Cerebellar cortex (tissue), 1 donor: ENCODE measurements around the gene SCRT2.
"Not testable (repeated sequence)": the region's sequence is repeated elsewhere in the genome, so short reads cannot be mapped to it uniquely, and the experiment has no call there.

Source experiments
- DNase-seq: peaks from one replicate; pipeline ENCODE4 v3.0.0-alpha.2; 2015; ENCODE audit warnings: low spot score

The SCRT2 gene

GRCh38 chr20:675453-676314 is at the start of gene SCRT2:
TSS of gene SCRT2 (minus strand) at chr20:675802. CDS start at chr20:675601, 201 bp downstream.
- peak; percentile 41 for DNase-seq

- DNase-seq: not testable (repeated sequence)
These were observed 49.2 kb upstream of the SCRT2 start for GRCh38 chr20:724797-725196.

DNA sequence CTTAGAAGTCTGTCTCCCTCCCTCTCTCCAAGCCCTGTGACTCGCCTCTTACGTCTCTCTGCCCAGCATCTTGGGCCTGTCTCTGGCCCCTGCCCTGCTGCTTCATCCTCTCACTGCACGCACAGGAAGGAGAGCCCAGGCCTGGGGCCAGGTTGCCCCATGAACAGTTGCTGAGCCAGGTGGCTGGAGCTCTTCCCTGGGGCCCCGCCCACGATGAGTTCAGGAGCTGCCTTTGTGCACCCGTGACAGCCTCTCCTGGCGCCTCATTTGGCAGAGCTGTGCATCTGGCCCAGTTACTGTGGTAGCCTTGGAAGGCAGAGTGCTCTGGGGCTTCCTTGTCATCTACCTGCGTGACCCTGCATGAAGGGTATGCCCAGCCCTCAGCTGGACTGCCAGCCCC is 48.2 kb upstream of the SCRT2 start:
- DNase-seq: peak; percentile 97

DNA sequence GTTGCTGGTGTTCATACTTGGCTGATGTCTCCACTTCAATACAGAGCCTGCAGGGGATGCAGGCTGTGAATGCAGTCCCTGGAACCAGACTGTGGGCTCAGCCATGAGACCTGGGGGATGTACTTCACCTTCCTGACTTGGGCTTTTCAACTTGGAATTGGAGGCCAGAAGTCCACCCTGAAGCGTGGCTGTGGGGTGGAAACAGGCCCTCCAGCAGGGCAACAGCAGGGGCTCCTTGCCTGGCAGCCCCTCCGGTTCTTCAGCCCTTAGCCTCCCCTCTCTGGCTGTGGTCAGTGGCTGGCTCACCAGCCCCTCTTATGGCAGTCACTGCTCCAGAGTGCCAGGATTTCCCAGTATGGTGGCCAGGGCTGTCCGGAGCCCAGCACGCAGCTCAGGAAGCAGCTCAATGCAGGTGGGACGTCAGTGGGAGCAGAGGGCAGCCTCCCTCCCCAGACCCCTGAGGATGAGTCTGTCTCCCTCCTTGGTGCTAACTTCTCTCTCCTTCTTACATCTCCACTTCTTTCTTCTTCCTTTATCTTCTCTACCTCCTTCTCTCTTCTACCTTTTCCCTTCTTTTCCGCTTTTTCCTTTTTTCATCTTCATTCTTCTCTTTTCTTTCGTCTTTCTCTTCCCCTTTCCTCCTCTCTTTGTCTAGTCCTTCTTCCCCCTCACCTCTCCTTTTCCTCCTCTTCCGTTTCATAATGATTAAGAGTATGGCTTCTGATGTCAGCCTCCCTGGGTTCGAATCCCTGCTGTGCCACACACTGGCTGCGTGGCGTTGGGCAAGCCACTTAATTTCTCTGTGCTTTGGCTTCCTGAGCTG is 47.4 kb upstream of the SCRT2 start:
- no peak for DNase-seq

GRCh38 chr20:721876-722275 is 46.3 kb upstream of the SCRT2 start:
- no peak for DNase-seq

DNA sequence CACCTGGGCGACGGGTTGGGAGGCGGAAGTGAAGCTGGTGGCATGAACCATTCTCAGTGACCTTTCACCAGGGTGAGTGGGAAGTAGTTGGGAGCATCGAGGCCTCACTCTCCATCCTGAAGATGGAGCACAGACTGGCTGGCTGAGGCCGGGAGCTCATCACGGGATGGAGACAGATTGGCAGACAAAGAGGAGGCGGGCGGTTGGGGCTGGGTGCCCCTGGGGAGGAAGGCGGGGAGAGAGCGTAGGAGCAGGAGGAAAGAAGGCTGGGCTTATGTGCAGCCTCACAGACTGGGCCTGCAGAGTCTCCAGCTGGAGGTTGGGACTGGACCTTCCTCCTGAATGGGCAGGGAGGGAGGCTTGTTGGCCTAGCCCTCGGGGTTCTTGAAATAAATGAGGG is 44.2 kb upstream of the SCRT2 start:
- DNase-seq: peak; percentile 51

- DNase-seq: no peak
These were observed 43.5 kb upstream of the SCRT2 start for GRCh38 chr20:719068-719467.

DNA sequence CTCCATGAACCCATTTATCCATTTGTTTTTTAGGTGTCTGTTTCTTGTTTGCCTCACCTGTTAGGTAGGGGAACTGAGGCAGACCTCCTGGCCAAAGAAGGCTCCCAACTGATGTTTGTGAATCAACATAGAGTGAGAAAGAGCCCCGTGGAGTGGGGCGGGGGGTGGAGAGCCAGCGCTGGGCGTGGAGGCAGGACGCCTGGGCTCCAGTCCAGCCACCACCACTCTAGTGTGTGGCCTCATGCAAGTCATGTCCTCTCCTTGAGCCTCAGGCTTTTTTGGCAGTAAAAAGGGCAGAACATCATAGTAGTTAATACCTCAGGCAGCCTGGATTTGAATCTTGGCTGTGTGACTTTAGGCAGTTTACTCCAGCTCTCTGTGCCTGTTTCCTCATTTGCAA is 42.2 kb upstream of the SCRT2 start:
- no peak for DNase-seq

DNA sequence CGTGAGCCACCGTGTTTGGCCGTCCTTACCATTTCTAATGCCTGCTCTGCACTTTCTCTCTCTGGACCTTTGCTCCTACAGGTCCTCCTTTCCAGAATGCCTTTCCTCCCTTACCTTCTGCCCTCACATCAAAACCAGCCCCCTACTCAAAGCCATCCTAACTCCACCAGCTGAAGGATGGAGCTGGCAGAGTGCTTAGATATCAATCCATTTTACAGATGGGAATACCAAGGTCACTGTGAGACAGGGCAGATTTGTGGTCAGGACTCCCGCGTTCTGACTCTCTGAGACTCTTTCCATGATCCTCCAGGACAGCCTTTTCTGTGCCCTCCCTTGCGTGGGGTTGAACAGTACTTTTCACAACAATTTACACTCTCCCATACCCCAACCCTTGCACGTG is 41.7 kb upstream of the SCRT2 start:
- no peak for DNase-seq

- DNase-seq: no peak
These were observed 38.9 kb upstream of the SCRT2 start for GRCh38 chr20:714453-714852.

GRCh38 chr20:711576-711975 is 36.0 kb upstream of the SCRT2 start:
- no peak for DNase-seq

DNA sequence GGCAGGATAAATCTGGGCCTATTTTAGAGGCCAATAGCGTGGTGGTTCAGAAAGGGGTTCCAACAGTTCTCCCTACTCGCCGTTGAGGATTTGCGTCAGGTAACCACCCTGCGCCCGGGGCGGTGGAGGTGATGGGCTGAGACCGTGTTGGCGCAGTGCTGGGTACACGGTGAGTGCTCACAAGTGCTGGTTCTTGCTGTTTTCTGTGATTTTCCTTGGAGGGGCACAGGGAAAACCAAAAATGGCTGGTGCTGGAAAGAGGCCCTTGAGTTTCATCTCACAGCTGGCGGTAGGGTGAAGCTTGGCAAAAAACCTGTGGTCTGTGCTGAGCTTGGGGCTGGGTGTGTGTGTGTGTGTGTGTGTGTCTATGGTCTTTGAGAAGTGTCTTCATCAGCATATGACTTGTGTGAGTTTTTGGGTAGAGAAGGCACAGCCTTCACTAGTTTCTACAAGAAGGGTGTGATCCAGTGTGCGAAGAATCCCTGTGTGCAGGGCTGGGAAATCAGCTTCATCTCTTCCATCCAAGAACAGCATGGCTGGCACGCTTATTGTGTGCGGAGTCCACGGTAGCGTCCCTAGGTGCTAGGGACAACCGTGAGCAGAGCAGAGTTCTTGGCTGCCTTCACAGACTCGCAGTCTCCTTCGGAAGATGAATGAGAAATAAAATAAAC is 35.3 kb upstream of the SCRT2 start:
- DNase-seq: no peak

DNA sequence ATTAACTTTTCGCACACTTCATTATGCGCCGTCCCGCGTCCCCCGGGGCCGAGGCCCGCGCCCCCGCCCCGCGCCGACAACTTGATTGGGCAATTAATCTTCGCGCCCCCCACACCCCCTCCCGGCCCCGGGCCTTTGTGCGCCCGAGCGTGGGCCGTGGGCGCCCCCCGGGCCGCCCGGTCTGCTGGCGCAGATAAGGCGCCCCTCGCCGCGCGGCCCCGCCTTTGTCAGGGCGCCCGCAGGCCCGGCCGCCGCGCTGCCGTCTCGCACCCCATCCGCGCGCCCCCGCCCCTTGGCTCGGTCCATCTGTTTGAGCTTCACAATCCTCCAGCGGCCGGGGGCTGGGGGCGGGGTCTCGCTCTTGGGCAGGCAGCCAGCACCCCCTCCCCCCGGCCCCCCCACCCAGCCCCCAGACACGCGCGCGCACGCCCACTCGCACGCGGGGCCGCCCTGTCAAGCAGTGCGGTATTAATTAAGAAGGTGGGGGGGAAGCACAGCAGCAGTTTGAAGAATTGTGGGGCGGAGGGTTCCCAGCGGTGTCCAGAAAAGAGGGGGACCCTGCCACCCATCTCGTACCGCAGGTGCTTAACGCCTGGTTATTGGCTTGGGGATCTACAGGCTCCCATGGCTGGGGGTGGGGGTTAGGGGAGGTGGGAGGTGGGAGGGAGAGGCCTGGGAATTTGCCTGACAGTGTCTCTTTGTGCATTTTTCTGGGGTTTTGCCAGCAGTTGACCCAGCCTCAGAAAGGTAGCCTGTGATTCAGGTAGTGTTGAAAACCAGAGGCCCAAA is 34.6 kb upstream of the SCRT2 start:
- no peak for DNase-seq

DNA sequence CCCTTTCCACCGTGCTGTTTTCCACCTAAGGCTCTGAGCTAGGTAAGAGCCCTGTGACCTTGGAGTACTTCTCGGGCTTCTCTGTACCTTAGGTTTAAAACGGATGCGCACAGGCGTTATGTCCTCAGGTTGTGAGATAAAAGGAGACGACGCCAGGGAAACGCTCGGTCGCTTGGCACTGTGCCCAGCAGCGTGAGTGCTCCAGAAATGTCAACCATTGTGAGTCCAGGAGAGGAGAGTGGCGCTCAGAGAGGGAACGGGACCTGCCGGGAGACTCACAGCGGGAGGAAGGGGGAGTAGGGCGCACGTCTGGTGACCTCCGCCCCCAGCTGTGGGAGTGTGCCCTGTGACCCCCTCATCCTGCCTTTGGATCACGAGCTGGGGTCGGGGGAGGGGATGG is 33.8 kb upstream of the SCRT2 start:
- DNase-seq: peak; percentile 72

DNA sequence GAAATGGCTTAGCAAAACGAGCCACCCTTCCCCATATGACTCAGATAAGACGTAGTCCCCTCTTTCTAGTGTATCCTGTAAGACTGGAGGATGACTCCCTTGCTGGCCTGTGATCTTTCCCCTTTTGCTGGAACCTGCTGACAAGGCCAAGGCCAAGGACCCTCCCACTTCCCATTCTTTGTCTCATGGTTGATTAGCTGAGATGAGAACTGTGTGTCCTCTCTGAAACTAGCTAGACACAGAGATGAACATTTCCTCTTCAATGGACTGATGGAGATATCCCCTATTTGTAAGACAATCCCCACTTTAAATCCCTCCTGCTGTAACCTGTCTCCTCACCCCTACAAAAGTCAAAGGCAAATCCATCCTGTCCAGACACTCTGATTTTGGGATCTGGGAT is 33.4 kb upstream of the SCRT2 start:
- DNase-seq: no peak

GRCh38 chr20:707451-708110 is 32.0 kb upstream of the SCRT2 start:
- DNase-seq: no peak

GRCh38 chr20:706366-706885 is 30.8 kb upstream of the SCRT2 start:
- DNase-seq: no peak

DNA sequence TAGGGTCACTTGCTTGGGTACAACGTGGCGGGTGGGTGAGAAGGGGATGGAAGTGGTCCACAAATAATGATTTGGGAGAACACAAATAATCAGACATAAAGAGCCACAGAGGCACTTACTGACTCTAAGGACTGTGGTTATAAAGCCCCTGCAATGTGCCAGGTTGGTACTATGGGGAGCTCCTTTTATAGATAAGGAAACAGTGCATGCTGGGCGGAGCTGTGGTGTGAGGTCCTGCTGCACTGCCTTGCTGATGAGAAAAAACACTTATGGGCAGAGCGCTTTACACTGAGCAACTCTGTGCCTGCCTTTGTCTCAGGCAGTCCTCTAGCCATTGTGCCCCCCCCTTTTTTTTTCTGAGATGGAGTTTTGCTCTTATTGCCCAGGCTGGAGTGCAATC is 29.1 kb upstream of the SCRT2 start:
- no peak for DNase-seq

DNA sequence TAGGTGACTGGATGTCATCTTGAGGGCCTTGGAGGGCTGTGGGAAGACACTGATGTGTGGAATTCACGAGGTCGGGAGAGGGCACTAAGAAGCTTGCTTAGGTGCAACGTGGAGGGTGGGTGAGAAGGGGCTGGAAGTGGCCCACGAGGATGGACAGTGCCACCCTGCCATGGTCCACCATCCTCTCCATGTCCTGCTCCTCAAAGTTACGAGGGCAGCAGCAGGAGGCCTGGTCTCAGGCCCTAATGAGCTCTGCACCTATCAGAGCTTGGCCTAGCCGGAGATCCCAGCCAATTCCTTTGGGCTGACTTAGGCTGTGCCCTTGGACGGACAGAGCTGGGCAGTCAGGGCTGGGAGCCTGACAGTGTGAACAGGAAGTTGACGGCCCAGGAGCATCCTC is 27.8 kb upstream of the SCRT2 start:
- no peak for DNase-seq

DNA sequence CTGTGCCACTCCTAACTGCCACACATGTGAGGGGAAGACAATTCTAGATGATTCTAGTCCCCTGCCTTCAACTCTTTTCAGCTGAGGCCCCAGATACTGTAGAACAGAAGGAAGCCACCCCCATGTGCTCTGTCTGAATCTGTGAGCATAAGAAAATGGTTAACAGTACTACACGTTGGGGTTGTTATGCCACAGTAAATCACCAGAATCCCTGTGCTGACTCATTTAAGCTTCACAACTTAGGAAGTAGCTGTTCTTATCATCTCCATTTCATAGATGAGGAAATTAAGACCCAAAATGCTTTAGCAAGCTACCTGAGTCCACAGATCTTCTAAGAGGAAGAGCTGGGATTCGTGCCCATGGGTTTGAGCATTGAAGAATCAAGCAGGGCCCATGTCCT is 27.4 kb upstream of the SCRT2 start:
- no peak for DNase-seq
